H1 (cell line): ENCODE measurements around the gene SEC11A. TPM values are rescaled to one million over a fixed set of nuclear protein-coding genes. Genes with fewer than 3 reads are reported as not detected.
A peak's percentile ranks its signal among the peaks of the same experiment; 100 is the strongest.

Experiments
- CTCF ChIA-PET: fragments of 300-600 bp; sonication (Branson Sonifier 250); formaldehyde crosslinking; loops from one replicate; lab custom pipeline; 2021; ENCODE audit not compliant: partially characterized antibody; lab: Charles Lee
- POLR2A ChIA-PET: fragments of 300-600 bp; sonication (Branson Sonifier 250); formaldehyde crosslinking; loops from one replicate; lab custom pipeline; 2021; ENCODE audit warnings: inconsistent platforms; ENCODE audit not compliant: partially characterized antibody; lab: Charles Lee
- DNase-seq, 2 experiments: peaks; one replicate each; pipeline versions ENCODE4 v3.0.0 to v3.0.0-alpha.2; 2010 to 2022; ENCODE audit warnings: low spot score in 2 of 2, low read depth in 1 of 2, mixed read lengths in 1 of 2
- FAIRE-seq: peaks from 2 replicates; lab custom pipeline; 2011; peaks lifted over from hg19 to GRCh38; lab: Jason Lieb, UNC
- H2AFZ ChIP-seq: 2 replicates; pipeline ENCODE4 v1.8.1; 2012; ENCODE audit warnings: low read length, inconsistent platforms
- H2AK5ac ChIP-seq: 2 replicates; pipeline ENCODE4 v1.6.1; 2013; ENCODE audit warnings: low read depth, low read length
- H2BK120ac ChIP-seq: replicated peaks from 2 replicates; pipeline ENCODE3; 2013; ENCODE audit warnings: low read depth, low read length, inconsistent platforms
- H2BK12ac ChIP-seq: 2 replicates; pipeline ENCODE4 v1.6.1; 2013; ENCODE audit warnings: low read depth, low read length
- H2BK15ac ChIP-seq: 2 replicates; pipeline ENCODE4 v1.6.1; 2013; ENCODE audit warnings: low read length
- H2BK20ac ChIP-seq: 2 replicates; pipeline ENCODE4 v1.6.1; 2013; ENCODE audit warnings: low read length
- H2BK5ac ChIP-seq: 2 replicates; pipeline ENCODE4 v1.6.1; 2013; ENCODE audit warnings: low read depth, low read length
- H3K14ac ChIP-seq: 2 replicates; pipeline ENCODE4 v1.6.1; 2013; ENCODE audit warnings: inconsistent platforms; ENCODE audit not compliant: insufficient read length
- H3K18ac ChIP-seq: 2 replicates; pipeline ENCODE4 v1.6.1; 2013; ENCODE audit warnings: low read length; ENCODE audit errors: extremely low read depth
- H3K23ac ChIP-seq: 2 replicates; pipeline ENCODE4 v1.6.1; 2013; ENCODE audit warnings: inconsistent platforms; ENCODE audit not compliant: insufficient read length
- H3K23me2 ChIP-seq: 2 replicates; pipeline ENCODE4 v1.6.1; 2013; ENCODE audit warnings: low read depth, low read length
- H3K27ac ChIP-seq: 2 replicates; pipeline ENCODE4 v1.6.1; 2011; ENCODE audit warnings: low read depth, low read length, inconsistent platforms
- H3K27me3 ChIP-seq, 4 experiments: replicated peaks in 1 of 4; 1 replicate in 1 of 4; 2 replicates in 3 of 4; pipeline versions ENCODE4 v1.6.1 to v1.8.1; 2011 to 2013; ENCODE audit warnings: low read length in 3 of 4, mild to moderate bottlenecking in 3 of 4, inconsistent platforms in 2 of 4, mixed read lengths in 2 of 4, moderate library complexity in 1 of 4; ENCODE audit not compliant: control insufficient read depth in 3 of 4, insufficient read depth in 3 of 4; ENCODE audit errors: extremely low read depth in 1 of 4
- H3K36me3 ChIP-seq, 4 experiments: 2 replicates each; pipeline versions ENCODE4 v1.6.1 to v1.8.1; 2011 to 2013; ENCODE audit warnings: mild to moderate bottlenecking in 4 of 4, low read length in 3 of 4, moderate library complexity in 2 of 4, control low read depth in 1 of 4, inconsistent platforms in 1 of 4; ENCODE audit not compliant: insufficient read depth in 4 of 4, control insufficient read depth in 2 of 4
- H3K4ac ChIP-seq: replicated peaks from 2 replicates; pipeline ENCODE3; 2013; ENCODE audit warnings: low read length, low read depth, mixed read lengths, inconsistent platforms; ENCODE audit not compliant: insufficient read length
- H3K4me1 ChIP-seq, 4 experiments: replicated peaks in 1 of 4; 1 replicate in 1 of 4; 2 replicates in 3 of 4; pipeline versions ENCODE4 v1.6.1 to v1.8.1; 2011 to 2013; ENCODE audit warnings: low read length in 3 of 4, inconsistent platforms in 2 of 4, mixed read lengths in 1 of 4; ENCODE audit not compliant: insufficient read depth in 4 of 4, control insufficient read depth in 3 of 4
- H3K4me2 ChIP-seq, 2 experiments: 2 replicates each; pipeline versions ENCODE4 v1.6.1 to v1.8.1; 2011 to 2013; ENCODE audit warnings: low read depth in 2 of 2, low read length in 2 of 2, control low read depth in 1 of 2, inconsistent platforms in 1 of 2, mild to moderate bottlenecking in 1 of 2; ENCODE audit not compliant: insufficient read depth in 1 of 2
- H3K4me3 ChIP-seq, 4 experiments: fragments of 200-600, 300-600 bp in 1 of 4; sonication (generic), shearing (Covaris generic), sonication (Bioruptor Twin) in 1 of 4; 2 replicates each; pipeline versions ENCODE4 v1.5.1 to v1.8.1; 2011 to 2016; ENCODE audit warnings: low read length in 4 of 4, low read depth in 3 of 4, control low read depth in 2 of 4, inconsistent platforms in 2 of 4, mild to moderate bottlenecking in 2 of 4, mixed read lengths in 1 of 4, moderate library complexity in 1 of 4; ENCODE audit not compliant: insufficient read depth in 2 of 4; ENCODE audit errors: extremely low read depth in 1 of 4
- H3K56ac ChIP-seq: replicated peaks from 2 replicates; pipeline ENCODE3; 2013; ENCODE audit warnings: low read depth, mild to moderate bottlenecking, mixed read lengths, low read length, inconsistent platforms; ENCODE audit not compliant: insufficient read length
- H3K79me1 ChIP-seq: 2 replicates; pipeline ENCODE4 v1.6.1; 2013; ENCODE audit warnings: low read depth, low read length, control low read depth
- H3K79me2 ChIP-seq, 2 experiments: 2 replicates each; pipeline versions ENCODE4 v1.6.1 to v1.8.1; 2012 to 2013; ENCODE audit warnings: low read length in 2 of 2, mild to moderate bottlenecking in 2 of 2, inconsistent platforms in 1 of 2; ENCODE audit not compliant: insufficient read depth in 2 of 2, control insufficient read depth in 1 of 2
- H3K9ac ChIP-seq, 4 experiments: replicated peaks in 1 of 4; 1 replicate in 1 of 4; 2 replicates in 3 of 4; pipeline versions ENCODE4 v1.6.1 to v1.8.1; 2011 to 2013; ENCODE audit warnings: low read depth in 3 of 4, low read length in 3 of 4, control low read depth in 2 of 4, mild to moderate bottlenecking in 2 of 4, moderate library complexity in 2 of 4, inconsistent platforms in 1 of 4; ENCODE audit errors: extremely low read depth in 1 of 4
- H3K9me3 ChIP-seq, 2 experiments: 2 replicates each; pipeline versions ENCODE4 v1.6.1 to v1.8.1; 2012 to 2013; ENCODE audit warnings: mild to moderate bottlenecking in 2 of 2, moderate library complexity in 2 of 2, control low read depth in 1 of 2, inconsistent platforms in 1 of 2, low read depth in 1 of 2, low read length in 1 of 2, mixed read lengths in 1 of 2; ENCODE audit not compliant: insufficient read depth in 2 of 2
- H4K20me1 ChIP-seq, 2 experiments: replicated peaks in 1 of 2; 2 replicates each; pipeline versions ENCODE3 to v1.8.1; 2011 to 2013; ENCODE audit warnings: inconsistent platforms in 2 of 2, low read length in 2 of 2, mild to moderate bottlenecking in 1 of 2; ENCODE audit not compliant: insufficient read depth in 2 of 2, control insufficient read depth in 1 of 2
- H4K5ac ChIP-seq: 2 replicates; pipeline ENCODE4 v1.6.1; 2013; ENCODE audit warnings: low read length, low read depth, mixed read lengths, inconsistent platforms; ENCODE audit not compliant: insufficient read length
- H4K8ac ChIP-seq: 2 replicates; pipeline ENCODE4 v1.8.0; 2013; ENCODE audit warnings: mild to moderate bottlenecking, moderate library complexity, low read length, inconsistent platforms; ENCODE audit not compliant: insufficient read depth; ENCODE audit errors: extremely low read depth
- H4K91ac ChIP-seq: replicated peaks from 2 replicates; pipeline ENCODE3; 2013; ENCODE audit warnings: low read length, mixed read lengths, inconsistent platforms; ENCODE audit not compliant: insufficient read length
- BACH1 ChIP-seq: IDR thresholded peaks from 2 replicates; pipeline ENCODE4 v1.6.1; 2012; ENCODE audit warnings: low read length, improper control_type of control experiment
- CEBPB ChIP-seq: IDR thresholded peaks from 2 replicates; pipeline ENCODE4 v1.6.1; 2012; ENCODE audit warnings: low read depth, low read length
- CREB1 ChIP-seq: IDR thresholded peaks from 2 replicates; pipeline ENCODE4 v1.6.1; 2012; ENCODE audit warnings: inconsistent platforms
- CTBP2 ChIP-seq: IDR thresholded peaks from 2 replicates; pipeline ENCODE4 v1.7.0; 2011; ENCODE audit warnings: borderline replicate concordance, mild to moderate bottlenecking, moderate library complexity, mixed read lengths, low read length; ENCODE audit not compliant: insufficient read depth, insufficient read length
- E2F6 ChIP-seq: IDR thresholded peaks from 2 replicates; pipeline ENCODE4 v1.6.1; 2012; ENCODE audit warnings: inconsistent platforms
- EP300 ChIP-seq, 2 experiments: IDR thresholded peaks; 1 replicate in 1 of 2; 2 replicates in 1 of 2; pipeline ENCODE4 v1.6.1; 2011 to 2012; ENCODE audit warnings: low read depth in 2 of 2, low read length in 2 of 2, mild to moderate bottlenecking in 2 of 2, borderline replicate concordance in 1 of 2, inconsistent platforms in 1 of 2, moderate library complexity in 1 of 2
- KDM1A ChIP-seq: fragments of 200-600, 300-600 bp; sonication (generic); IDR thresholded peaks from 2 replicates; pipeline ENCODE4 v1.7.1; 2016; ENCODE audit warnings: mild to moderate bottlenecking, low read length, borderline replicate concordance
- PHF8 ChIP-seq: fragments of 200-600 bp; sonication (generic); conservative IDR thresholded peaks from 2 replicates; pipeline ENCODE4 v1.7.1; 2012; ENCODE audit warnings: low read depth, mild to moderate bottlenecking, inconsistent platforms, low read length, moderate library complexity
- RNF2 ChIP-seq: fragments of 200-900, 300-1000 bp; sonication (generic); IDR thresholded peaks from 2 replicates; pipeline ENCODE4 v1.7.1; 2016; ENCODE audit warnings: borderline replicate concordance, low read depth, mild to moderate bottlenecking, antibody characterized with exemption, low read length; ENCODE audit not compliant: poor library complexity, severe bottlenecking; ENCODE audit errors: missing control alignments
- TCF12 ChIP-seq: IDR thresholded peaks from 2 replicates; pipeline ENCODE4 v1.6.1; 2011; ENCODE audit warnings: low read depth, mild to moderate bottlenecking, low read length
- TEAD4 ChIP-seq: IDR thresholded peaks from 2 replicates; pipeline ENCODE4 v1.6.1; 2012; ENCODE audit warnings: low read depth, low read length, inconsistent platforms, mixed read lengths
- ZNF274 ChIP-seq: IDR thresholded peaks from 2 replicates; pipeline ENCODE4 v1.7.0; 2012; ENCODE audit warnings: low read length, borderline replicate concordance; ENCODE audit errors: extremely low read depth
- WGBS, 2 experiments: shearing (Covaris generic) in 1 of 2; methylation state at CpG; one replicate each; pipeline versions ENCODE4 v1.1.6 to v1.1.7; 2013 to 2015; ENCODE audit warnings: low lambda C conversion rate in 2 of 2, mixed read lengths in 2 of 2, inconsistent platforms in 1 of 2, low coverage in 1 of 2, missing lambda C conversion rate in 1 of 2; ENCODE audit not compliant: insufficient replicate concordance in 2 of 2, insufficient coverage in 1 of 2, insufficient read length in 1 of 2; ENCODE audit errors: extremely low coverage in 1 of 2, missing lambda C conversion rate in 1 of 2; 5-methylcytosine and 5-hydroxymethylcytosine counted together
- polyA plus RNA-seq, 7 experiments: library from polyadenylated mRNA; depleted of rRNA in 3 of 7; stranded (reverse) in 5 of 7; unstranded in 2 of 7; fragments of >200 nt in 5 of 7; fragments of 200-250 nt in 2 of 7; gene quantifications; 1 replicate in 5 of 7; 2 replicates in 1 of 7; 4 replicates in 1 of 7; pipeline versions ENCODE4 v1.2.1 to v1.2.3, GENCODE V29; 2011 to 2013; ENCODE audit warnings: missing spikeins in 2 of 7, mixed read lengths in 2 of 7
- total RNA-seq: library from RNA; stranded (reverse); fragmentation: NEBNext Ultra II Directional; extraction: Animal tissue kit (Norgen Biotek cat#: 25700); gene quantifications from 2 replicates; pipeline ENCODE4 v1.2.1, GENCODE V29; 2021

Gene SEC11A
- total and polyA plus RNA-seq, 2 of the 8 experiments (the other 6 are each of a cell fraction or from before 2014, with no cell fraction given) = 268 to 316 TPM

- H3K27me3 ChIP-seq = peaks cover 0 to 13% (median 9%) of the 10 kb centered on the region in 4 experiments; a peak in 5 of 7 replicates
- no peaks in the 10 kb centered on the region for H3K9me3 ChIP-seq
- H2BK120ac ChIP-seq = no peak overlapping the region
- no peak overlapping the region for H2BK20ac ChIP-seq
- H2AFZ ChIP-seq = no peak overlapping the region; the same call in 1 of the 2 replicates
- FAIRE-seq (no peak), DNase-seq (no peak)
- H3K27ac ChIP-seq = peak overlapping the region; percentile 87
- H4K91ac ChIP-seq = peak overlapping the region; percentile 36
- no peak overlapping the region for H4K5ac ChIP-seq
- H3K4me1 ChIP-seq = peaks cover 0 to 19% (median 10%) of the 10 kb centered on the region in 4 experiments; a peak in 6 of 7 replicates
- peak overlapping the region; percentile 54 for H2AK5ac ChIP-seq
- H3K79me2 ChIP-seq = peaks cover 0 to 9% of the 10 kb centered on the region in 2 experiments; a peak in 2 of 4 replicates
- peaks cover 7 to 36% (median 16%) of the 10 kb centered on the region in 4 experiments; a peak in 6 of 8 replicates for H3K36me3 ChIP-seq
- H2BK12ac ChIP-seq = no peak overlapping the region
- peak overlapping the region; percentile 84 to 95 (median 94) for H3K9ac ChIP-seq
- H3K14ac ChIP-seq = no peak overlapping the region
- TF ChIP-seq E2F6 (no peak), CTBP2 (no peak), CEBPB (no peak), TEAD4 (no peak), EP300 (IDR thresholded peaks at IDR 0.05; ENCODE audit: borderline replicate concordance in 1 of 2, low read depth in 2 of 2, low read length in 2 of 2) (no peak), KDM1A (no peak), ZNF274 (no peak), BACH1 (no peak), TCF12 (no peak), RNF2 (no peak), PHF8 (no peak), CREB1 (no peak)
- H4K20me1 ChIP-seq = peaks cover 0 to 2% of the 10 kb centered on the region in 2 experiments
- peaks cover 10% of the 10 kb centered on the region for H3K23me2 ChIP-seq
- H3K4me2 ChIP-seq = peak overlapping the region; percentile 98 to 99
- H3K18ac ChIP-seq = no peak overlapping the region; the same call in 1 of the 2 replicates
- no peak overlapping the region for H3K23ac ChIP-seq
- no peak overlapping the region for H3K56ac ChIP-seq
- ChIA-PET CTCF (interaction anchor here (0.6 to 10.6 kb wide), 15 partner anchors 14 to 643 kb away, joined by 3 to 86 read pairs (median 4); partner anchors contain the start of gene ZSCAN2), POLR2A (interaction anchor here (1.0 to 3.8 kb wide), 20 partner anchors 9 to 164 kb away, joined by 3 to 38 read pairs (median 5); partner anchors contain the start of genes ALPK3 and ZSCAN2)
- H3K4me3 ChIP-seq = peak overlapping the region; percentile 86 to 100 (median 95)
- H2BK5ac ChIP-seq = peak overlapping the region; percentile 93
- H3K79me1 ChIP-seq = peaks cover 3% of the 10 kb centered on the region; the same call in 1 of the 2 replicates
- peak overlapping the region; percentile 90; the same call in 1 of the 2 replicates for H4K8ac ChIP-seq
- no peak overlapping the region for H2BK15ac ChIP-seq
- WGBS, 2 experiments = 43% methylated on average over 7 of the region's 7 CpGs; no CpG with 5 or more reads in 1 of the 2 experiments
- H3K4ac ChIP-seq = peak overlapping the region; percentile 63
Measured at GRCh38 chr15:84653584-84653909, 62.4 kb downstream of the SEC11A start.
